HFFc6 (cell line): ENCODE measurements around the gene EDEM2. TPM values are rescaled to one million over a fixed set of nuclear protein-coding genes. Genes with fewer than 3 reads are reported as not detected.

Experiments used
- DNase-seq: peaks from one replicate; pipeline ENCODE4 v3.0.0-alpha.2; 2018
- H3K27ac Mint-ChIP-seq: 2 replicates; pipeline ENCODE4 v1.8.0; 2020; ENCODE audit warnings: mild to moderate bottlenecking, mixed read lengths
- H3K27me3 Mint-ChIP-seq: 2 replicates; pipeline ENCODE4 v1.8.0; 2021; ENCODE audit warnings: mild to moderate bottlenecking, moderate library complexity, mixed read lengths; ENCODE audit not compliant: insufficient read depth
- H3K36me3 Mint-ChIP-seq: 2 replicates; pipeline ENCODE4 v1.8.0; 2021; ENCODE audit warnings: low read depth, mixed read lengths
- H3K4me1 Mint-ChIP-seq: 2 replicates; pipeline ENCODE4 v1.8.0; 2020; ENCODE audit warnings: low read depth, mixed read lengths
- H3K4me3 Mint-ChIP-seq: 2 replicates; pipeline ENCODE4 v1.8.0; 2020; ENCODE audit warnings: mild to moderate bottlenecking, moderate library complexity, mixed read lengths
- H3K9me3 Mint-ChIP-seq: 2 replicates; pipeline ENCODE4 v1.8.0; 2020; ENCODE audit warnings: mild to moderate bottlenecking, mixed read lengths
- CTCF ChIP-seq: fragments of 200-600 bp; sonication (generic); IDR thresholded peaks from 2 replicates; pipeline ENCODE4 v1.5.0; 2021; ENCODE audit warnings: antibody characterized with exemption, mild to moderate bottlenecking
- total RNA-seq, 6 experiments: library from RNA; stranded (reverse); fragmentation: NEBNext Ultra II Directional; extraction: Animal tissue kit (Norgen Biotek cat#: 25700); gene quantifications; 2 replicates in 1 of 6; 3 replicates in 5 of 6; pipeline ENCODE4 v1.2.3, GENCODE V29; 2021

The EDEM2 gene
- total RNA-seq, 6 experiments from 2014 or later, result 29.5 to 33.3 (median 32.0) TPM

GRCh38 chr20:35179292-35180212 lies 32.4 kb upstream of the EDEM2 start:
- no peak overlapping the region for H3K4me3 Mint-ChIP-seq
- H3K27me3 Mint-ChIP-seq, result no peaks in the 10 kb centered on the region; the same call in 1 of the 2 replicates
- no peak overlapping the region for H3K27ac Mint-ChIP-seq
- no peak for TF ChIP-seq CTCF
- no peak for DNase-seq
- H3K9me3 Mint-ChIP-seq, result no peaks in the 10 kb centered on the region
- peaks cover 8% of the 10 kb centered on the region for H3K4me1 Mint-ChIP-seq
- peaks cover 14% of the 10 kb centered on the region for H3K36me3 Mint-ChIP-seq

GRCh38 chr20:35176132-35176531 lies 29.0 kb upstream of the EDEM2 start:
- H3K27me3 Mint-ChIP-seq, result no peaks in the 10 kb centered on the region
- DNase-seq, result no peak
- peaks cover 11% of the 10 kb centered on the region for H3K36me3 Mint-ChIP-seq
- H3K4me1 Mint-ChIP-seq, result peaks cover 29% of the 10 kb centered on the region
- TF ChIP-seq CTCF, result no peak
- H3K9me3 Mint-ChIP-seq, result no peaks in the 10 kb centered on the region
- H3K27ac Mint-ChIP-seq, result no peak overlapping the region
- no peak overlapping the region for H3K4me3 Mint-ChIP-seq

- Mint-ChIP-seq H3K9me3 (no peaks in the 10 kb centered on the region), H3K27ac (no peak overlapping the region), H3K27me3 (no peaks in the 10 kb centered on the region), H3K4me1 (peaks cover 32% of the 10 kb centered on the region), H3K36me3 (peaks cover 11% of the 10 kb centered on the region), H3K4me3 (no peak overlapping the region)
- no peak for DNase-seq
- no peak for TF ChIP-seq CTCF
These were observed 27.5 kb upstream of the EDEM2 start for GRCh38 chr20:35174458-35175216.

- Mint-ChIP-seq H3K27ac (no peak overlapping the region), H3K9me3 (no peaks in the 10 kb centered on the region), H3K4me1 (peaks cover 32% of the 10 kb centered on the region), H3K36me3 (peaks cover 11% of the 10 kb centered on the region), H3K4me3 (no peak overlapping the region), H3K27me3 (peaks cover 2% of the 10 kb centered on the region; the same call in 1 of the 2 replicates)
- no peak for DNase-seq
- no peak for TF ChIP-seq CTCF
These were observed 26.5 kb upstream of the EDEM2 start for GRCh38 chr20:35173576-35174192.

GRCh38 chr20:35172434-35172806 lies 25.3 kb upstream of the EDEM2 start:
- no peaks in the 10 kb centered on the region for H3K9me3 Mint-ChIP-seq
- peak overlapping the region; percentile 87 for H3K4me3 Mint-ChIP-seq
- peaks cover 6% of the 10 kb centered on the region; the same call in 1 of the 2 replicates for H3K36me3 Mint-ChIP-seq
- H3K4me1 Mint-ChIP-seq, result peaks cover 32% of the 10 kb centered on the region
- no peak for TF ChIP-seq CTCF
- no peak for DNase-seq
- peak overlapping the region; percentile 67 for H3K27ac Mint-ChIP-seq
- peaks cover 2% of the 10 kb centered on the region; the same call in 1 of the 2 replicates for H3K27me3 Mint-ChIP-seq
